ENCODE data around the gene ITGA6. TPM values are rescaled to one million over a fixed set of nuclear protein-coding genes. Genes with fewer than 3 reads are reported as not detected.
"Not testable (repeated sequence)": the region's sequence is repeated elsewhere in the genome, so short reads cannot be mapped to it uniquely, and the experiment has no call there.

ITGA6 gene
- total RNA-seq, 1 donor from 2014 or later, result 70.4 TPM

GRCh38 chr2:172525601-172526000 lies 98.2 kb downstream of the ITGA6 start:
- no peak for DNase-seq
- H3K4me1 ChIP-seq, result no peaks in the 10 kb centered on the region
- H3K36me3 ChIP-seq, result no peaks in the 10 kb centered on the region
- H3K27me3 ChIP-seq (ENCODE audit: low read depth), result no peaks in the 10 kb centered on the region
- peaks cover 9% of the 10 kb centered on the region for H3K9me3 ChIP-seq
- intact Hi-C loops (cut with DNase I), result no loop called here
- ATAC-seq, result no peak
- no peak overlapping the region for H3K27ac ChIP-seq
- no peak overlapping the region for H3K4me3 ChIP-seq
- TF ChIP-seq CTCF (IDR thresholded peaks at IDR 0.05), result no peak

GRCh38 chr2:172531309-172531708 lies 103.9 kb downstream of the ITGA6 start:
- Histone ChIP-seq H3K27ac (no peak overlapping the region), H3K4me1 (no peaks in the 10 kb centered on the region), H3K27me3 (ENCODE audit: low read depth) (no peaks in the 10 kb centered on the region), H3K4me3 (no peak overlapping the region), H3K36me3 (no peaks in the 10 kb centered on the region), H3K9me3 (peaks cover 6% of the 10 kb centered on the region)
- intact Hi-C loops (cut with DNase I), result no loop called here
- no peak for TF ChIP-seq CTCF (IDR thresholded peaks at IDR 0.05)
- no peak for ATAC-seq
- no peak for DNase-seq

- DNase-seq; H3K4me3 ChIP-seq; H3K27me3 ChIP-seq (ENCODE audit: low read depth); H3K36me3 ChIP-seq; H3K4me1 ChIP-seq; ATAC-seq; H3K9me3 ChIP-seq; intact Hi-C loops (cut with DNase I); H3K27ac ChIP-seq: not testable (repeated sequence)
Observed at GRCh38 chr2:172532461-172532860, 105.1 kb downstream of the ITGA6 start.

- Histone ChIP-seq H3K9me3 (peaks cover 6% of the 10 kb centered on the region), H3K27me3 (ENCODE audit: low read depth) (no peaks in the 10 kb centered on the region), H3K36me3 (no peaks in the 10 kb centered on the region), H3K27ac (no peak overlapping the region), H3K4me3 (no peak overlapping the region), H3K4me1 (no peaks in the 10 kb centered on the region)
- intact Hi-C loops (cut with DNase I), result no loop called here
- TF ChIP-seq CTCF (IDR thresholded peaks at IDR 0.05), result no peak
- ATAC-seq (no peak), DNase-seq (no peak)
Observed at GRCh38 chr2:172533687-172534086, 106.3 kb downstream of the ITGA6 start.

- Histone ChIP-seq H3K27ac (no peak overlapping the region), H3K9me3 (peaks cover 6% of the 10 kb centered on the region), H3K4me1 (no peaks in the 10 kb centered on the region), H3K4me3 (no peak overlapping the region), H3K27me3 (ENCODE audit: low read depth) (no peaks in the 10 kb centered on the region), H3K36me3 (no peaks in the 10 kb centered on the region)
- ATAC-seq, result no peak
- DNase-seq, result no peak
- intact Hi-C loops (cut with DNase I), result no loop called here
- no peak for TF ChIP-seq CTCF (IDR thresholded peaks at IDR 0.05)
Observed at GRCh38 chr2:172535119-172535518, 107.7 kb downstream of the ITGA6 start.

- H3K4me1 ChIP-seq; H3K27ac ChIP-seq; H3K9me3 ChIP-seq; intact Hi-C loops (cut with DNase I); H3K4me3 ChIP-seq; ATAC-seq; H3K36me3 ChIP-seq; H3K27me3 ChIP-seq (ENCODE audit: low read depth); DNase-seq: not testable (repeated sequence)
Observed at GRCh38 chr2:172537851-172538250, 110.5 kb downstream of the ITGA6 start.

- no peaks in the 10 kb centered on the region for H3K9me3 ChIP-seq
- H3K27me3 ChIP-seq (ENCODE audit: low read depth), result no peaks in the 10 kb centered on the region
- H3K4me1 ChIP-seq, result no peaks in the 10 kb centered on the region
- no peak for DNase-seq
- no peaks in the 10 kb centered on the region for H3K36me3 ChIP-seq
- H3K4me3 ChIP-seq, result no peak overlapping the region
- TF ChIP-seq CTCF (IDR thresholded peaks at IDR 0.05), result no peak
- H3K27ac ChIP-seq, result no peak overlapping the region
- intact Hi-C loops (cut with DNase I), result no loop called here
- ATAC-seq, result no peak
Observed at GRCh38 chr2:172539767-172540166, 112.4 kb downstream of the ITGA6 start.
